GM12872 (cell line): ENCODE results near the gene GPI.

Experiments used
- CTCF ChIP-seq: IDR thresholded peaks from 3 replicates; pipeline ENCODE4 v1.5.1; 2011; ENCODE audit warnings: low read depth, mild to moderate bottlenecking, low read length, moderate library complexity; ENCODE audit not compliant: insufficient read depth

The GPI gene

GRCh38 chr19:34364830-34365462, at the start of gene GPI:
Gene GPI, plus strand, starts transcription at chr19:34365196. Its CDS starts 71 bp downstream, at chr19:34365267.
- TF ChIP-seq CTCF = no peak

- TF ChIP-seq CTCF = no peak
These were observed 48.7 kb upstream of the GPI start for GRCh38 chr19:34316247-34316646.

- no peak for TF ChIP-seq CTCF
These were observed 48.2 kb upstream of the GPI start for GRCh38 chr19:34316741-34317301.

- TF ChIP-seq CTCF = no peak
These were observed 47.6 kb upstream of the GPI start for GRCh38 chr19:34317311-34317927.

- no peak for TF ChIP-seq CTCF
These were observed 45.8 kb upstream of the GPI start for GRCh38 chr19:34319230-34319585.

- TF ChIP-seq CTCF = no peak
These were observed 45.2 kb upstream of the GPI start for GRCh38 chr19:34319785-34320184.

- TF ChIP-seq CTCF = no peak
These were observed 44.7 kb upstream of the GPI start for GRCh38 chr19:34320277-34320676.
